H1 (cell line): Measurements from ENCODE around the gene LNPEP. TPM values are rescaled to one million over a fixed set of nuclear protein-coding genes. Genes with fewer than 3 reads are reported as not detected.

Experiments
- ATF2 ChIP-seq: IDR thresholded peaks from 2 replicates; pipeline ENCODE4 v1.6.1; 2012; ENCODE audit warnings: low read length, inconsistent platforms
- CTBP2 ChIP-seq: IDR thresholded peaks from 2 replicates; pipeline ENCODE4 v1.7.0; 2011; ENCODE audit warnings: borderline replicate concordance, mild to moderate bottlenecking, moderate library complexity, mixed read lengths, low read length; ENCODE audit not compliant: insufficient read depth, insufficient read length
- EZH2 ChIP-seq: fragments of 200-600 bp; sonication (generic); IDR thresholded peaks from 2 replicates; pipeline ENCODE4 v1.7.1; 2012; ENCODE audit warnings: low read depth, mild to moderate bottlenecking, moderate library complexity, low read length, inconsistent platforms; ENCODE audit not compliant: severe bottlenecking
- GTF2F1 ChIP-seq: IDR thresholded peaks from 2 replicates; pipeline ENCODE4 v1.6.1; 2012; ENCODE audit warnings: low read depth, low read length, improper control_type of control experiment, borderline replicate concordance
- KDM5A ChIP-seq: fragments of 200-600 bp; IDR thresholded peaks from 2 replicates; pipeline ENCODE4 v1.7.1; 2012; ENCODE audit warnings: mild to moderate bottlenecking, low read length, inconsistent platforms, mixed read lengths
- POLR2A ChIP-seq, 2 experiments: IDR thresholded peaks; 1 replicate in 1 of 2; 2 replicates in 1 of 2; pipeline ENCODE4 v1.6.1; 2011; ENCODE audit warnings: low read depth in 2 of 2, low read length in 2 of 2, mild to moderate bottlenecking in 2 of 2; ENCODE audit errors: control extremely low read depth in 1 of 2
- RBBP5 ChIP-seq: IDR thresholded peaks from 2 replicates; pipeline ENCODE4 v1.7.1; 2012; ENCODE audit warnings: low read depth, mild to moderate bottlenecking, inconsistent platforms, low read length, moderate library complexity, borderline replicate concordance
- RNF2 ChIP-seq: fragments of 200-900, 300-1000 bp; sonication (generic); IDR thresholded peaks from 2 replicates; pipeline ENCODE4 v1.7.1; 2016; ENCODE audit warnings: borderline replicate concordance, low read depth, mild to moderate bottlenecking, antibody characterized with exemption, low read length; ENCODE audit not compliant: poor library complexity, severe bottlenecking; ENCODE audit errors: missing control alignments
- polyA plus RNA-seq, 7 experiments: library from polyadenylated mRNA; depleted of rRNA in 3 of 7; stranded (reverse) in 5 of 7; unstranded in 2 of 7; fragments of >200 nt in 5 of 7; fragments of 200-250 nt in 2 of 7; gene quantifications; 1 replicate in 5 of 7; 2 replicates in 1 of 7; 4 replicates in 1 of 7; pipeline versions ENCODE4 v1.2.1 to v1.2.3, GENCODE V29; 2011 to 2013; ENCODE audit warnings: missing spikeins in 2 of 7, mixed read lengths in 2 of 7
- total RNA-seq: library from RNA; stranded (reverse); fragmentation: NEBNext Ultra II Directional; extraction: Animal tissue kit (Norgen Biotek cat#: 25700); gene quantifications from 2 replicates; pipeline ENCODE4 v1.2.1, GENCODE V29; 2021
- TF ChIP-seq, protein P1 (sequence below): fragments of 300-600 bp; sonication (generic); IDR thresholded peaks from 2 replicates; pipeline ENCODE4 v1.7.1; 2012; ENCODE audit warnings: low read length, moderate library complexity, mild to moderate bottlenecking, inconsistent platforms; ENCODE audit not compliant: insufficient replicate concordance

LNPEP gene
- total and polyA plus RNA-seq, 2 of the 8 experiments (the other 6 are each of a cell fraction or from before 2014, with no cell fraction given) = 1.8 to 4.5 TPM

- TF ChIP-seq, protein P1, sequence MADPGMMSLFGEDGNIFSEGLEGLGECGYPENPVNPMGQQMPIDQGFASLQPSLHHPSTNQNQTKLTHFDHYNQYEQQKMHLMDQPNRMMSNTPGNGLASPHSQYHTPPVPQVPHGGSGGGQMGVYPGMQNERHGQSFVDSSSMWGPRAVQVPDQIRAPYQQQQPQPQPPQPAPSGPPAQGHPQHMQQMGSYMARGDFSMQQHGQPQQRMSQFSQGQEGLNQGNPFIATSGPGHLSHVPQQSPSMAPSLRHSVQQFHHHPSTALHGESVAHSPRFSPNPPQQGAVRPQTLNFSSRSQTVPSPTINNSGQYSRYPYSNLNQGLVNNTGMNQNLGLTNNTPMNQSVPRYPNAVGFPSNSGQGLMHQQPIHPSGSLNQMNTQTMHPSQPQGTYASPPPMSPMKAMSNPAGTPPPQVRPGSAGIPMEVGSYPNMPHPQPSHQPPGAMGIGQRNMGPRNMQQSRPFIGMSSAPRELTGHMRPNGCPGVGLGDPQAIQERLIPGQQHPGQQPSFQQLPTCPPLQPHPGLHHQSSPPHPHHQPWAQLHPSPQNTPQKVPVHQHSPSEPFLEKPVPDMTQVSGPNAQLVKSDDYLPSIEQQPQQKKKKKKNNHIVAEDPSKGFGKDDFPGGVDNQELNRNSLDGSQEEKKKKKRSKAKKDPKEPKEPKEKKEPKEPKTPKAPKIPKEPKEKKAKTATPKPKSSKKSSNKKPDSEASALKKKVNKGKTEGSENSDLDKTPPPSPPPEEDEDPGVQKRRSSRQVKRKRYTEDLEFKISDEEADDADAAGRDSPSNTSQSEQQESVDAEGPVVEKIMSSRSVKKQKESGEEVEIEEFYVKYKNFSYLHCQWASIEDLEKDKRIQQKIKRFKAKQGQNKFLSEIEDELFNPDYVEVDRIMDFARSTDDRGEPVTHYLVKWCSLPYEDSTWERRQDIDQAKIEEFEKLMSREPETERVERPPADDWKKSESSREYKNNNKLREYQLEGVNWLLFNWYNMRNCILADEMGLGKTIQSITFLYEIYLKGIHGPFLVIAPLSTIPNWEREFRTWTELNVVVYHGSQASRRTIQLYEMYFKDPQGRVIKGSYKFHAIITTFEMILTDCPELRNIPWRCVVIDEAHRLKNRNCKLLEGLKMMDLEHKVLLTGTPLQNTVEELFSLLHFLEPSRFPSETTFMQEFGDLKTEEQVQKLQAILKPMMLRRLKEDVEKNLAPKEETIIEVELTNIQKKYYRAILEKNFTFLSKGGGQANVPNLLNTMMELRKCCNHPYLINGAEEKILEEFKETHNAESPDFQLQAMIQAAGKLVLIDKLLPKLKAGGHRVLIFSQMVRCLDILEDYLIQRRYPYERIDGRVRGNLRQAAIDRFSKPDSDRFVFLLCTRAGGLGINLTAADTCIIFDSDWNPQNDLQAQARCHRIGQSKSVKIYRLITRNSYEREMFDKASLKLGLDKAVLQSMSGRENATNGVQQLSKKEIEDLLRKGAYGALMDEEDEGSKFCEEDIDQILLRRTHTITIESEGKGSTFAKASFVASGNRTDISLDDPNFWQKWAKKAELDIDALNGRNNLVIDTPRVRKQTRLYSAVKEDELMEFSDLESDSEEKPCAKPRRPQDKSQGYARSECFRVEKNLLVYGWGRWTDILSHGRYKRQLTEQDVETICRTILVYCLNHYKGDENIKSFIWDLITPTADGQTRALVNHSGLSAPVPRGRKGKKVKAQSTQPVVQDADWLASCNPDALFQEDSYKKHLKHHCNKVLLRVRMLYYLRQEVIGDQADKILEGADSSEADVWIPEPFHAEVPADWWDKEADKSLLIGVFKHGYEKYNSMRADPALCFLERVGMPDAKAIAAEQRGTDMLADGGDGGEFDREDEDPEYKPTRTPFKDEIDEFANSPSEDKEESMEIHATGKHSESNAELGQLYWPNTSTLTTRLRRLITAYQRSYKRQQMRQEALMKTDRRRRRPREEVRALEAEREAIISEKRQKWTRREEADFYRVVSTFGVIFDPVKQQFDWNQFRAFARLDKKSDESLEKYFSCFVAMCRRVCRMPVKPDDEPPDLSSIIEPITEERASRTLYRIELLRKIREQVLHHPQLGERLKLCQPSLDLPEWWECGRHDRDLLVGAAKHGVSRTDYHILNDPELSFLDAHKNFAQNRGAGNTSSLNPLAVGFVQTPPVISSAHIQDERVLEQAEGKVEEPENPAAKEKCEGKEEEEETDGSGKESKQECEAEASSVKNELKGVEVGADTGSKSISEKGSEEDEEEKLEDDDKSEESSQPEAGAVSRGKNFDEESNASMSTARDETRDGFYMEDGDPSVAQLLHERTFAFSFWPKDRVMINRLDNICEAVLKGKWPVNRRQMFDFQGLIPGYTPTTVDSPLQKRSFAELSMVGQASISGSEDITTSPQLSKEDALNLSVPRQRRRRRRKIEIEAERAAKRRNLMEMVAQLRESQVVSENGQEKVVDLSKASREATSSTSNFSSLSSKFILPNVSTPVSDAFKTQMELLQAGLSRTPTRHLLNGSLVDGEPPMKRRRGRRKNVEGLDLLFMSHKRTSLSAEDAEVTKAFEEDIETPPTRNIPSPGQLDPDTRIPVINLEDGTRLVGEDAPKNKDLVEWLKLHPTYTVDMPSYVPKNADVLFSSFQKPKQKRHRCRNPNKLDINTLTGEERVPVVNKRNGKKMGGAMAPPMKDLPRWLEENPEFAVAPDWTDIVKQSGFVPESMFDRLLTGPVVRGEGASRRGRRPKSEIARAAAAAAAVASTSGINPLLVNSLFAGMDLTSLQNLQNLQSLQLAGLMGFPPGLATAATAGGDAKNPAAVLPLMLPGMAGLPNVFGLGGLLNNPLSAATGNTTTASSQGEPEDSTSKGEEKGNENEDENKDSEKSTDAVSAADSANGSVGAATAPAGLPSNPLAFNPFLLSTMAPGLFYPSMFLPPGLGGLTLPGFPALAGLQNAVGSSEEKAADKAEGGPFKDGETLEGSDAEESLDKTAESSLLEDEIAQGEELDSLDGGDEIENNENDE = no peak
- no peak for TF ChIP-seq ATF2
- TF ChIP-seq CTBP2 = no peak
- TF ChIP-seq RNF2 = no peak
- no peak for TF ChIP-seq GTF2F1
- no peak for TF ChIP-seq KDM5A
- TF ChIP-seq POLR2A (IDR thresholded peaks at IDR 0.05; ENCODE audit: control extremely low read depth in 1 of 2, low read depth in 2 of 2, low read length in 2 of 2) = no peak
- no peak for TF ChIP-seq RBBP5
- no peak for TF ChIP-seq EZH2
These were observed 7.9 kb downstream of the LNPEP start (continued) for GRCh38 chr5:96943799-96944198.
